GM10266 (cell line): ENCODE measurements around the gene GADD45G.

Experiments used
- DNase-seq: peaks from one replicate; pipeline ENCODE4 v3.0.0; 2012; ENCODE audit errors: extremely low spot score
- TF ChIP-seq, protein P1 (sequence below): IDR thresholded peaks from 2 replicates; pipeline ENCODE4 v1.5.1; 2012; ENCODE audit warnings: mild to moderate bottlenecking, low read depth; ENCODE audit not compliant: control insufficient read depth, insufficient read depth; ENCODE audit errors: missing control alignments

The GADD45G gene

DNA sequence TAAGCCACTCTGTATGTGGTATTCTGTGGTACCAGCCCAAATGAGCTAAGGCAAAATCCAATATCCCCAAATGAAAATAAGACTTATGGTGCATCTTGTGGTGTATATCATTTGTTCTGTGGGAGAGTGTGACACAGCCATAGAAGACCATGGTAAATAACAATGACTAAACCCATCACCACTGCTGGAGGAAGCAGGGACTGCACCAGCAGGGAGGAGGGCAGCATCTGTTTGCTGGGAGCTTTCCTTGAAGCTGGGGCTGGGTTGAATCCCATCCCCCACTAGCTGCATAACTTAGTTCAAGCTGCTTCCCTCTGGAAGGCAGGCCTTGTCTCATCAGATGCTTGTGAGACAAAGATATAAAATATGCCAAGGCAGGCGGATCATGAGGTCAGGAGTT is 14.2 kb downstream of the GADD45G start:
- TF ChIP-seq, protein P1, sequence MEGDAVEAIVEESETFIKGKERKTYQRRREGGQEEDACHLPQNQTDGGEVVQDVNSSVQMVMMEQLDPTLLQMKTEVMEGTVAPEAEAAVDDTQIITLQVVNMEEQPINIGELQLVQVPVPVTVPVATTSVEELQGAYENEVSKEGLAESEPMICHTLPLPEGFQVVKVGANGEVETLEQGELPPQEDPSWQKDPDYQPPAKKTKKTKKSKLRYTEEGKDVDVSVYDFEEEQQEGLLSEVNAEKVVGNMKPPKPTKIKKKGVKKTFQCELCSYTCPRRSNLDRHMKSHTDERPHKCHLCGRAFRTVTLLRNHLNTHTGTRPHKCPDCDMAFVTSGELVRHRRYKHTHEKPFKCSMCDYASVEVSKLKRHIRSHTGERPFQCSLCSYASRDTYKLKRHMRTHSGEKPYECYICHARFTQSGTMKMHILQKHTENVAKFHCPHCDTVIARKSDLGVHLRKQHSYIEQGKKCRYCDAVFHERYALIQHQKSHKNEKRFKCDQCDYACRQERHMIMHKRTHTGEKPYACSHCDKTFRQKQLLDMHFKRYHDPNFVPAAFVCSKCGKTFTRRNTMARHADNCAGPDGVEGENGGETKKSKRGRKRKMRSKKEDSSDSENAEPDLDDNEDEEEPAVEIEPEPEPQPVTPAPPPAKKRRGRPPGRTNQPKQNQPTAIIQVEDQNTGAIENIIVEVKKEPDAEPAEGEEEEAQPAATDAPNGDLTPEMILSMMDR, result no peak
- DNase-seq, result no peak

DNA sequence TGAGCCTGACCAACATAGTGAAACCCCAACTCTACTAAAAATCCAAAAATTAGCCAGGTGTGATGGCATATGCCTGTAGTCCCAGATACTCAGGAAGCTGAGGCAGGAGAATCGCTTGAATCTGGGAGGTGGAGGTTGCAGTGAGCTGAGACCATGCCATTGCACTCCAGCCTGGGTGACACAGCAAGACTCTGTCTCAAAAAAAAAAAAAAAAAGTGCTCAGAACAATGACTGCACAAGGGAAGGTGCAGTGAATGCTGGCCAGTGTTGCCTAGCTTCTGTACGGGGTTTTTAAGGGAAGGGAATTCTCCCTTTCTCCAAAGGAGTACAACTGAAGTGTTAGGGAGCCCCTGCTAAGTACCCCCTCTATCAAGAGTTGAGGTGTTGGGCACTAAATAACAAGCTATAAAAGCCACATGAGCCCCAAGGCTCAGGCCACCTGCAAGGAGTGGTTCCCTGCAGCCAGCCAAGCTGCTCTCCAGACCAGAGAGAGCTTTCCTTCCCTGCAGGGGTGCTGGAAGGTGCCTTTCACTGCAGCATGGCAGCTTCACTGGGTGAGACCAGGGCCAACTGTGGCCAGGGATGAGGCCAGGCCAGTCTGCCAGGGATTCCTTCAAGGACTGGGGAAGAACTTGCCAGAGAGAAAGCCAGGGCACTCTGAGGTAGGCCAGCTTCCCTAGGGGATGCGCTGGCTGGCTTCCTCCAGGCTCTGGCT is 14.8 kb downstream of the GADD45G start:
- TF ChIP-seq, protein P1, result no peak
- DNase-seq, result no peak

DNA sequence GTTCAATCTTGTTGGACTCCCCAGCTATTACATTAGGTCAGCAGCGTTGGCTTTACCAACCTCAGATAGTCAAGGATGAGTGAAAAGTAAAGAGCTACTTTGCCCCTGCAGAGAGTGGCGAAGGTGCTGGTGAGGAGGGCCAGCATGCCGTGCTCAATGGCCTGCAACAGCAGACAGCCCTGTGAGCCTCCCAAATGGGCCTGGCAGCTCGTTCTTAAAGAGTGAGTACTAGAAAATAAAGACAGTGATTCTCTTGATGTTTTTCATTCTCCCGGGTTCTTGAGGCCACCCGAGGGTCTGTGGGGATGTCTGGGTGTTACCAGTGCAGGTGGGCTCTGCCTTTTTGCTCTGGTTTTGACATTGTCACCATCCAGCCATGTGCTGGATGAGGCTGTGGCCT is 16.2 kb downstream of the GADD45G start:
- TF ChIP-seq, protein P1, result no peak
- DNase-seq, result no peak

DNA sequence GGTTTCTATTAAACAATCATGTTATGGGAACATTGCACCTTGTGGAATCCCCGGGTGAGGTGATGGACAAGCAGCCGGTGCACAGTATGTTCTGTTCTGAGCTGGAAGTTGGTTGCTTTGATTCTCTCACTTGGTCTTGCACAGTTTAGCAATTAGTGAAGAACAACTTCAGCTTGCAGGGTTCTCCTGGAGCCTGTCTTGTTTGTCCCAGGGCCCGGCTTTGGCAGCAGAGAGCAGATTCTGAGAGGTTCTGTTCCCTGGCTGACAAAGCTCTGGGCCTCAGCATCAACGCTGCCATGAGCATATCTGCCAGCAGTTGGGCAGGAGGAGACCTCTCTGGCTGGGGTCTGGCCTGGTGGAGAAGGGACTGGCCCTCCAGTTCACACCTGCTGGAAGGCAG is 16.9 kb downstream of the GADD45G start:
- DNase-seq, result no peak
- TF ChIP-seq, protein P1, result no peak

DNA sequence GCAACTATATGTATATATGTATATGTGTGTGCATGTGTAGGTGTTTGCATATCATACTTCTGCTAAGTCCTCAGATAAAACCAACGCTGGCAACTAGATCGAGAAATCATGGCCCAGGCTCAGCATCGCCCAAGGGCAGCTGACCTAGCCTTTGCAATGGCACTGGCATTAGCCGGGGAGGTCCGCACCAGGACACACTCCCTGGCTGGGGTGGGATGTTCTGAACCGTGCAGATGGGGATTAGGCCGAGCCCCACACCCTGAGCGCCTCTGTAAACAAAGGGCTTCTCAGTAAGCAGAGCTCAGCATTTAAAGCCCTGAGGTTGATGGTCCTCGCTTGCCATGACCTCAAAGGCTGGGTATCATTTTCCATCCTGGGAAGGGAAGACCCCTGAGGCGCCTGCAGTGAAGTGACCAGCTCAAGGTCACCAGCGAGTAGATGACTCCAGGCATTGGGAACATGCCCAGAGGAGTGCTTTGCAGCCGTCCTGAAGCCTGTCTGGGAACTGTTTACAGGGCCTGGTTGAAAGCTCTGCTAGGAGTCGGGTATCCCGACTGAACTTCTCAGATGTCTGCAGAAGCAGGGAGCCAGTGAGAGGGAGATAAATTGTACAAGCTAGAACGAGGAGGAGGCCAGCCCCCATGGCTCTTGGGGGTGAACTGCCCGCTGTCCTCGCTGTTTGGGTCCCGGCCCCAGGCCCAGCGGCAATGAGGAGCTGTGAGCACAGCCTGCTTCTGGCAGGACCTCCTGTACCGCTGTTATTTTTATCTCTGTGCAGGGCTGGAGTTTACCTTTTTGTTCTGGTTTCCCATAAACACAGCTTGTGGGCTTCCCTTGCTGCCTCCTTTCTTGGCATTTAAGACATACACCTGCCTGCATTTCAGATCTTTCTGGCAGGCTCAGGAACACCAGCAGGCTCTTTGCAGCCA is 18.4 kb downstream of the GADD45G start:
- TF ChIP-seq, protein P1, result no peak

DNA sequence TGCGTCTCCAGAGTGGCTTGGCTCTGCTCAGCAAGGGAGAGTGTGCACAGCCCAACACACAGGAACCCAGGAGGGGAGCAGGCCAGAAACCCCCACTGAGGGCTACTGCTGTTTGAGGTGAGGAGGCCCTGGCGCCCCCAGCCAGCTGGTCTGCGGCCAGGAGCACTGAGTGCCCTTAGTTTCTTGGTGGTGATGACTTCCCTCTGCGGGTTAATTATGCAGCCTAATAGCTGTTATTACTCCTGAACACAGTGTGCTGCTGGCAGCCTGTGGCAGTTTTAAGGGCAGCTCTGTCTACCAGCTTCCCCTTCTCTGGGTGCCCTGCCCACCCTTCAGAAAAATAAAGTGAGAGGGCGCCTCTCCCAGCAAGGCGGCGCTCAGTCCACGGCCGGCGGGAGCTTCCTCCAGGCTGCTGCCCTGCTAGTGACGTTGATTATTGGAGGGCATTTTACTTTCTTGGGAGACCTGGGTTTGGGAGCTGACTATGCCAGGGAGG is 19.2 kb downstream of the GADD45G start:
- no peak for DNase-seq
- TF ChIP-seq, protein P1, result peak; percentile 20

More for the DNA sequence above, 18.4 kb downstream of the GADD45G start:
- DNase-seq, result no peak
